ENCODE data around the gene PHRF1.

The PHRF1 gene

GRCh38 chr11:559712-560304, 16.5 kb upstream of the PHRF1 start:
- H3K4me3 ChIP-seq (ENCODE audit: low read depth, low read length) = peak overlapping the region; percentile 55
- peaks cover 32% of the 10 kb centered on the region for H3K27me3 ChIP-seq (replicated peaks)
- no peak overlapping the region for H3K27ac ChIP-seq
- in situ Hi-C loops (cut with HindIII; ENCODE audit: low pct_ligation_motif_present, low sequenced_read_pairs) = no loop called here
- DNase-seq = no peak
- no peak for TF ChIP-seq CTCF (IDR thresholded peaks at IDR 0.05; ENCODE audit: low read depth, low read length, missing control alignments)
- H3K36me3 ChIP-seq (replicated peaks) = no peaks in the 10 kb centered on the region

GRCh38 chr11:560305-561147, 15.7 kb upstream of the PHRF1 start, which contains the start of the genes LMNTD2 and RASSF7:
Gene LMNTD2 (minus strand): TSS chr11:560738. CDS start chr11:560716, 22 bp downstream.
Gene RASSF7 (plus strand): TSS chr11:560970. CDS start chr11:561769, 799 bp downstream.
- in situ Hi-C loops (cut with HindIII; ENCODE audit: low pct_ligation_motif_present, low sequenced_read_pairs) = no loop called here

GRCh38 chr11:561148-562003, 14.9 kb upstream of the PHRF1 start:
- H3K4me3 ChIP-seq (ENCODE audit: low read depth, low read length) = peak overlapping the region; percentile 54
- no peak for DNase-seq
- no peak for TF ChIP-seq CTCF (IDR thresholded peaks at IDR 0.05; ENCODE audit: low read depth, low read length, missing control alignments)
- peaks cover 19% of the 10 kb centered on the region for H3K27me3 ChIP-seq (replicated peaks)
- H3K27ac ChIP-seq = no peak overlapping the region
- no peaks in the 10 kb centered on the region for H3K36me3 ChIP-seq (replicated peaks)
- in situ Hi-C loops (cut with HindIII; ENCODE audit: low pct_ligation_motif_present, low sequenced_read_pairs) = no loop called here

More at GRCh38 chr11:560305-561147, 15.7 kb upstream of the PHRF1 start, which contains the start of the genes LMNTD2 and RASSF7:
- Histone ChIP-seq H3K36me3 (replicated peaks) (no peaks in the 10 kb centered on the region), H3K27me3 (replicated peaks) (peaks cover 28% of the 10 kb centered on the region), H3K4me3 (ENCODE audit: low read depth, low read length) (peak within 1 kb of the TSS; percentile 55), H3K27ac (no peak within 1 kb of the TSS)
- DNase-seq = peak; percentile 76
- no peak for TF ChIP-seq CTCF (IDR thresholded peaks at IDR 0.05; ENCODE audit: low read depth, low read length, missing control alignments)

- in situ Hi-C loops (cut with HindIII; ENCODE audit: low pct_ligation_motif_present, low sequenced_read_pairs) = no loop called here
- no peak overlapping the region for H3K4me3 ChIP-seq (ENCODE audit: low read depth, low read length)
These were observed 14.1 kb upstream of the PHRF1 start for GRCh38 chr11:562046-562645.

More at GRCh38 chr11:562046-562645, 14.1 kb upstream of the PHRF1 start:
- Histone ChIP-seq H3K27ac (no peak overlapping the region), H3K36me3 (replicated peaks) (no peaks in the 10 kb centered on the region), H3K27me3 (replicated peaks) (peaks cover 11% of the 10 kb centered on the region)
- DNase-seq = no peak
- TF ChIP-seq CTCF (IDR thresholded peaks at IDR 0.05; ENCODE audit: low read depth, low read length, missing control alignments) = no peak
